ENCODE measurements around the gene TOR1AIP2.

DNA sequence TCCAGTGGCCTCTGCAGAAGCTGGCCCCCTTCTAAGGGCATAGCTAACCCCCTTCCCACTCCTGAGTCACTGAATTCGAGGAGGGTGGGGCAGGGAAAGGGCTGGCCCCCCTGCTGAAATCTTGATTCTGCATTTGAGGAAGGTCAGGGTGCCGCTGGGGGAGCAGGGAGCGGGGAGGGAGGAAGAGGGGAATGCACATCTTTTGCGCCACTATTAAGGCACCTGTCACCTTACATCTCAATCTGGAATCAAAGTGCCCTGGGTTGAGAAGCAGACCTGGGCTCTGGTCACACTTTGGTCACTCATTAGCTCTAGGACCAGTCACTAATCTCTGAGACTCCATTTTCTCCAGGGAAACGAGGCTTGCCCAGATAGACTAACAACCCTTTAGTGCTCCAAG, 62.0 kb downstream of the TOR1AIP2 start:
- no peak for TF ChIP-seq CTCF (conservative IDR thresholded peaks at IDR 0.05; ENCODE audit: low read depth, low read length)
- no peak for TF ChIP-seq EZH2 (IDR thresholded peaks at IDR 0.05; ENCODE audit: borderline replicate concordance, low read depth, low read length, poor library complexity, severe bottlenecking)

All from A673 (cell line).